ENCODE data around the gene GFPT2. TPM values are rescaled to one million over a fixed set of nuclear protein-coding genes. Genes with fewer than 3 reads are reported as not detected.
"Not testable (repeated sequence)": the region's sequence is repeated elsewhere in the genome, so short reads cannot be mapped to it uniquely, and the experiment has no call there.

GFPT2 gene
- total RNA-seq, 4 donors from 2014 or later: 2.1 to 5.5 (median 4.1) TPM

GRCh38 chr5:180303226-180304015, 49.7 kb downstream of the GFPT2 start:
- TF ChIP-seq CTCF (IDR thresholded peaks at IDR 0.05 in 4 of 5, conservative IDR thresholded peaks at IDR 0.05 in 1 of 5) (no peak), POLR2A (IDR thresholded peaks at IDR 0.05) (no peak)
- intact Hi-C loops (cut with DNase I; ENCODE audit: low total_unique reads): no loop called here

GRCh38 chr5:180302256-180302655, 50.9 kb downstream of the GFPT2 start:
- no peak for ATAC-seq
- no peaks in the 10 kb centered on the region for H3K9me3 ChIP-seq
- H3K27ac ChIP-seq: no peak overlapping the region
- DNase-seq: no peak
- H3K4me3 ChIP-seq: no peak overlapping the region
- no peaks in the 10 kb centered on the region for H3K27me3 ChIP-seq
- H3K36me3 ChIP-seq: no peaks in the 10 kb centered on the region
- intact Hi-C loops (cut with DNase I; ENCODE audit: low total_unique reads): no loop called here
- in situ Hi-C loops (cut with MboI; ENCODE audit: low sequenced_read_pairs in 4 of 4): no loop called here
- TF ChIP-seq POLR2A (IDR thresholded peaks at IDR 0.05): no peak
- TF ChIP-seq CTCF (IDR thresholded peaks at IDR 0.05 in 4 of 5, conservative IDR thresholded peaks at IDR 0.05 in 1 of 5): no peak
- no peaks in the 10 kb centered on the region for H3K4me1 ChIP-seq

More at GRCh38 chr5:180303226-180304015, 49.7 kb downstream of the GFPT2 start:
- no peak overlapping the region for H3K27ac ChIP-seq
- in situ Hi-C loops (cut with MboI; ENCODE audit: low sequenced_read_pairs in 4 of 4): no loop called here
- H3K36me3 ChIP-seq: no peaks in the 10 kb centered on the region
- no peaks in the 10 kb centered on the region for H3K9me3 ChIP-seq
- ATAC-seq: no peak
- no peaks in the 10 kb centered on the region for H3K4me1 ChIP-seq
- no peaks in the 10 kb centered on the region for H3K27me3 ChIP-seq
- H3K4me3 ChIP-seq: no peak overlapping the region
- no peak for DNase-seq

- Histone ChIP-seq H3K4me1 (no peaks in the 10 kb centered on the region), H3K27me3 (no peaks in the 10 kb centered on the region), H3K36me3 (no peaks in the 10 kb centered on the region), H3K27ac (no peak overlapping the region), H3K9me3 (no peaks in the 10 kb centered on the region), H3K4me3 (no peak overlapping the region)
- no peak for DNase-seq
- in situ Hi-C loops (cut with MboI; ENCODE audit: low sequenced_read_pairs in 4 of 4) (no loop called here), intact Hi-C loops (cut with DNase I; ENCODE audit: low total_unique reads) (no loop called here)
- no peak for ATAC-seq
- TF ChIP-seq CTCF (IDR thresholded peaks at IDR 0.05 in 4 of 5, conservative IDR thresholded peaks at IDR 0.05 in 1 of 5): no peak
- no peak for TF ChIP-seq POLR2A (IDR thresholded peaks at IDR 0.05)
These were observed 51.9 kb downstream of the GFPT2 start for GRCh38 chr5:180301253-180301652.

- no peak for ATAC-seq
- Histone ChIP-seq H3K27ac (no peak overlapping the region), H3K36me3 (no peaks in the 10 kb centered on the region), H3K27me3 (no peaks in the 10 kb centered on the region), H3K9me3 (no peaks in the 10 kb centered on the region), H3K4me1 (no peaks in the 10 kb centered on the region), H3K4me3 (no peak overlapping the region)
- no peak for DNase-seq
- intact Hi-C loops (cut with DNase I; ENCODE audit: low total_unique reads): no loop called here
- TF ChIP-seq POLR2A (IDR thresholded peaks at IDR 0.05) (no peak), CTCF (IDR thresholded peaks at IDR 0.05 in 4 of 5, conservative IDR thresholded peaks at IDR 0.05 in 1 of 5) (no peak)
- in situ Hi-C loops (cut with MboI; ENCODE audit: low sequenced_read_pairs in 4 of 4): loop anchor here in 2 of 4 donors (10.0 kb wide), 2 partner anchors 165 to 175 kb away; no protein-coding TSS in a partner anchor
These were observed 53.6 kb downstream of the GFPT2 start for GRCh38 chr5:180299526-180299925.

GRCh38 chr5:180299014-180299413, 54.1 kb downstream of the GFPT2 start:
- H3K9me3 ChIP-seq; ATAC-seq; H3K27ac ChIP-seq; H3K4me3 ChIP-seq; H3K27me3 ChIP-seq; H3K4me1 ChIP-seq; H3K36me3 ChIP-seq; DNase-seq; intact Hi-C loops (cut with DNase I; ENCODE audit: low total_unique reads): not testable (repeated sequence)
- in situ Hi-C loops (cut with MboI; ENCODE audit: low sequenced_read_pairs in 4 of 4): loop anchor here in 2 of 4 donors (10.0 kb wide), 2 partner anchors 166 to 176 kb away; no protein-coding TSS in a partner anchor

Measured in gastrocnemius medialis (tissue), 4 donors.